Measurements from ENCODE around the gene HK1.
"Not testable (repeated sequence)": the region's sequence is repeated elsewhere in the genome, so short reads cannot be mapped to it uniquely, and the experiment has no call there.

The HK1 gene

DNA sequence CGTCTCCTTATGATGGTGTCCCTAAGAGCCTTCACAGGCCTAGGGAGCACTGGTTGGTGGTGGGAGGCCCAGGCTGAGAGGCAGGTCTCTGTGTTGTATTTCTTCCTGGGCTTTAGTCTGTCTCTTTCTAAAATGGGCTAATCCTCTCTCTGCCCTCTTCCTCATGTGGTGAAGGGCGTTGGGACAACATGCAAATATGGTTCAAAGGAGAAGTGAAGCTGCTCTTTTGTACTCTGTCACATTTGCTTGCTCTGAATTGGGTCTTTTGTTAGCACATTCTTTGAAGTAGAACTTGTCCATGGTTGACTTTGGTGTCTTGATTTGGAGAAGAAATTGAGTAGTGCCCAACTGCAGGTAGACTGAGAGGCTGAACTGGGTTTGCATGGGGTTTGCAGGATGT is 814 bp downstream of the HK1 start:
- H3K4me3 ChIP-seq (ENCODE audit: control insufficient read depth, low read depth, low read length): no peak overlapping the region
- DNase-seq (ENCODE audit: low read depth): no peak
- TF ChIP-seq, protein P1, sequence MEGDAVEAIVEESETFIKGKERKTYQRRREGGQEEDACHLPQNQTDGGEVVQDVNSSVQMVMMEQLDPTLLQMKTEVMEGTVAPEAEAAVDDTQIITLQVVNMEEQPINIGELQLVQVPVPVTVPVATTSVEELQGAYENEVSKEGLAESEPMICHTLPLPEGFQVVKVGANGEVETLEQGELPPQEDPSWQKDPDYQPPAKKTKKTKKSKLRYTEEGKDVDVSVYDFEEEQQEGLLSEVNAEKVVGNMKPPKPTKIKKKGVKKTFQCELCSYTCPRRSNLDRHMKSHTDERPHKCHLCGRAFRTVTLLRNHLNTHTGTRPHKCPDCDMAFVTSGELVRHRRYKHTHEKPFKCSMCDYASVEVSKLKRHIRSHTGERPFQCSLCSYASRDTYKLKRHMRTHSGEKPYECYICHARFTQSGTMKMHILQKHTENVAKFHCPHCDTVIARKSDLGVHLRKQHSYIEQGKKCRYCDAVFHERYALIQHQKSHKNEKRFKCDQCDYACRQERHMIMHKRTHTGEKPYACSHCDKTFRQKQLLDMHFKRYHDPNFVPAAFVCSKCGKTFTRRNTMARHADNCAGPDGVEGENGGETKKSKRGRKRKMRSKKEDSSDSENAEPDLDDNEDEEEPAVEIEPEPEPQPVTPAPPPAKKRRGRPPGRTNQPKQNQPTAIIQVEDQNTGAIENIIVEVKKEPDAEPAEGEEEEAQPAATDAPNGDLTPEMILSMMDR (conservative IDR thresholded peaks at IDR 0.05; ENCODE audit: control insufficient read depth, insufficient read depth, low read depth, low read length): no peak

DNA sequence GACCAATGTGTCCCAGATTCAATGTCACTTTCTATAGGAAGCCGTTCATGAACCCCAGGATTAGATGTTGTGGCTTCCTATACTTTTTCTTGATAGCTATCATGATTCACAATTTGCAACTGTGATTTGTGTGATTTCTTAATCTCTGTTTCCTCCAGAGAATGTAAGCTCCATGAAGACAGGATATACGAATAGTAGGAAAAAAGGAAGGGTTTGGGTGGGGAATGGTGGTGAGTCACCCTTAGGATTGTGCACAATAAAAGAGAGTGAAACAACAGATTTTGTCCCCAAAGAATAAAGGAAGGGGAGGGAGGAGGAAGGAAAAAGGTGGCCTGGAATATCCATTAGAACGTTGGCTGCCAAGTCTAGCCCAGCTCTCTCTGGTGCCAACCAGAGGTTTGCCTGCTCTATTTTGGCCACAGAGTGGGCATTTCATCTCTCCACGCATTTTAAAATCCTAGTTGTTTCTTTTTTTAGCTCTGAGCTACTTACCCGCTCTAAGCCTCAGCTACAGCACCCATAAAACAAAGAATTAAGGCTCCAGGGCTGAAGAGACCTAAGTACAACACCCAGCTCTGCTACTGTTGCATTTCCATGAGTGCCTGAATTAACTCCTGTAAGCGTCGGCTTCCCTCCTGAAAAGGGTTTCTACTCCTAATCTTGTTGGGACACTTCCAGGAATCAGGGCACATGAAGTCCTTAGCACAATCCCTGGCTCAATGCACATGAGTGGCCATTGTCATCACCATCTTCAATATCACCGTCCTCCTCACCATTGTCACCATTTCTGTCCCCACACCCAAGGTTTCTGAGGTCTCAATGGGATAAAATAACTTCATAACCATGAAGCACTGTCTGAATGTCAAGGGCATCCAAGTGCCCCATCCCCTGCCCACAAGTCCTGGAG is 3.5 kb downstream of the HK1 start:
- no peak overlapping the region for H3K4me3 ChIP-seq (ENCODE audit: control insufficient read depth, low read depth, low read length)
- DNase-seq (ENCODE audit: low read depth): no peak
- TF ChIP-seq, protein P1 (conservative IDR thresholded peaks at IDR 0.05; ENCODE audit: control insufficient read depth, insufficient read depth, low read depth, low read length): no peak

DNA sequence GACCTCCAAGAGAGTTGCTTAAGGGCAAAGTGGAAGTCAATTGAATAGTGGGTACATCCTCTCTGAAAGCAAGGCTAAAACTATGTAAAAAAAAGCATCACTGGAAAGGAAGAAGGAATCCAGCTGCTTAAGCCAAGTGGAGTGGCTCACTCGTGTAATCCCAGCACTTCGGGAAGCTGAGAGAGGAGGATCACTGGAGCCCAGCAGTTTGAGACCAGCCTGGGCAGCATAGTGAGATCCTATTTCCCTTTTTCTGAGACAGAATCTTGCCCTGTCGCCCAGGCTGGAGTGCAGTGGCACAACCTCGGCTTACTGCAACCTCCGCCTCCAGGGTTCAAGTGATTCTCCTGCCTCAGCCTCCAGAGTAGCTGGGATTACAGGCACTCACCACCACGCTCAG is 6.1 kb downstream of the HK1 start:
- not testable (repeated sequence) for H3K4me3 ChIP-seq (ENCODE audit: control insufficient read depth, low read depth, low read length); DNase-seq (ENCODE audit: low read depth)

DNA sequence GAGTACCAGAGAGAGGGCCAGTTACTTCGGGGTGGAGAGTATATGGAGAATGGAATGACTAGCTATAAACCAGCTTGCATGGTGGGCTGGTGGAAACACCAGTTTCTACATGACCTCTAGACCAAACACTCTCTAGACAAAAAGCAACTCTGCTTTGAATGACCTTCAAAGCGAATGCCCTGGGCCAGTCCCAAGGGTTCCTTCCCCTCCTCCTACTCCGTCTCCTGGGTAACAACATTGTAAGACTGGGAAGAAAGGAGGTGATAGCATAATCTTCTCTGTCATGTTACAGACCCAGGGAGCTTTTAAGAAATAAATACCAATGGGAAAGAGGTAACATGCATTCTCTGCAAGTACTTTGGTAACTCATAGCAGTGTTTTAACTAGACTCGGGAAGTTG is 7.4 kb downstream of the HK1 start:
- TF ChIP-seq, protein P1 (conservative IDR thresholded peaks at IDR 0.05; ENCODE audit: control insufficient read depth, insufficient read depth, low read depth, low read length): no peak
- DNase-seq (ENCODE audit: low read depth): no peak
- no peak overlapping the region for H3K4me3 ChIP-seq (ENCODE audit: control insufficient read depth, low read depth, low read length)

DNA sequence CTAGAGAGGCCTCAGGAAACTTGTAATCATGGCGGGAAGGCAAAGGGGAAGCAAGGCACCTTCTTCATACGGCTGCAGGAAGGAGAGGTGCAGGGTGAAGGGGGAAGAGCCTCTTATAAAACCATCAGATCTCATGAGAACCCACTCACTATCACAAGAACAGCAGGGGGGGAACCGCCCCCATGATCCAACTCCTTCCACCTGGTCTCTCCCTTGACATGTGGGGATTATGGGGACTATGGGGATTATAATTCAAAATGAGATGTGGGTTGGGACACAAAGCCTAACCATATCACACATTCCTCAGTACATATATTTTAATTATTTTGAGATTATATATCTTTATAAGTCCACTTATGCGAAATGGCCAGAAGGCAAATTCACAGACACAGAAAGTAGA is 8.9 kb downstream of the HK1 start:
- no peak overlapping the region for H3K4me3 ChIP-seq (ENCODE audit: control insufficient read depth, low read depth, low read length)
- TF ChIP-seq, protein P1 (conservative IDR thresholded peaks at IDR 0.05; ENCODE audit: control insufficient read depth, insufficient read depth, low read depth, low read length): no peak
- DNase-seq (ENCODE audit: low read depth): no peak

DNA sequence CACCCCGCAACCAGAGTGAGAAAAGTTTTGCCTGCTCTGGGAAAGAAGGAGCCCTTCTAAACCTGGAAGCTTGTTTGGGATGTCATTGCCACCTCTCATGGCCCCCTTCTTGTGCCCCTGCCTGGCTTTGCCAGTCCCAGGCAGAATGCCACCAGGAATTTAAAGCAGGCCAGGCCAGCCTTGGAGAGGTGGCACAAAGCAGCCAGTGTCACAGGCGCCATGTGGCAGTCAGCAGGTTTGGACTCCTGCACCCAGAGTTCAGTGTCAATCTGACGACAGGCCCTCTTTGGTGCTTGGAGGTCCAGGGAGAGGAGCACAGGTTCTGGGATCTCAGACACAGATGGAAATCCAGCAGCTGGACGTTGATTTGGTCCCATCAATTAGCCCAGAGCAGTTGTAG is 12.7 kb downstream of the HK1 start:
- no peak for DNase-seq (ENCODE audit: low read depth)
- TF ChIP-seq, protein P1 (conservative IDR thresholded peaks at IDR 0.05; ENCODE audit: control insufficient read depth, insufficient read depth, low read depth, low read length): no peak
- no peak overlapping the region for H3K4me3 ChIP-seq (ENCODE audit: control insufficient read depth, low read depth, low read length)

DNA sequence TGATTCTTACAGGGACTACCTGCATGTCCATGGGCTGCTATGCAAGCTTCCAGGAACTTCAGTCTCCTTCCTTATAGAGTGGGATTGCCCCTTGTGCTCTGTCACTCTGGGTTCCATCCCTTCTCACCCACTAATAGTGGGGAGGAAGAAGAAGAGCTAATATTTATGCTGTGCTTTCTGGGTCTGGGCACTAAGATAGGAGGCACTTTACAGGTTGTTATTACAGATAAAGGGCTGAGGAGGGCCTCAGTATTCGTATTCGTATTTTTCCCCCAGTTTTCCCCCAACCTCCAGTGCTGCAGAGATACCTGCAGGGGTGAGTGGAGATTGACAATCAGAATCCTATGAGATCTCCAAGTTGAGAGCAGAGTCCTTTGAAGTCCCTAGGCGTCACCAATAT is 14.2 kb downstream of the HK1 start:
- TF ChIP-seq, protein P1 (conservative IDR thresholded peaks at IDR 0.05; ENCODE audit: control insufficient read depth, insufficient read depth, low read depth, low read length): no peak
- no peak for DNase-seq (ENCODE audit: low read depth)

More for the DNA sequence above, 14.2 kb downstream of the HK1 start:
- no peak overlapping the region for H3K4me3 ChIP-seq (ENCODE audit: control insufficient read depth, low read depth, low read length)
